Pancreas (tissue), 10 donors: ENCODE data around the gene WLS. TPM values are rescaled to one million over a fixed set of nuclear protein-coding genes. Genes with fewer than 3 reads are reported as not detected.

Experiments
- ATAC-seq, 4 donors: fragments of 200-7000 bp; cut with Tn5 transposase; one replicate each; pipeline versions ENCODE4 v1.8.0 to v1.9.1; 2020; ENCODE audit warnings: mild to moderate bottlenecking in 4 of 4, moderate library complexity in 4 of 4
- DNase-seq, 6 donors: peaks; one replicate each; pipeline ENCODE4 v3.0.0-alpha.2; 2020
- FAIRE-seq: peaks from 2 replicates; lab custom pipeline; 2012; peaks lifted over from hg19 to GRCh38; lab: Jason Lieb, UNC
- H3K27ac ChIP-seq, 4 donors: fragments of 200-600 bp; sonication (generic); 1 replicate in 3 of 4; 2 replicates in 1 of 4; pipeline versions ENCODE4 v1.5.0 to v1.8.0; 2020
- H3K27me3 ChIP-seq, 4 donors: fragments of 200-600 bp; one replicate each; pipeline ENCODE4 v1.8.0; 2021
- H3K36me3 ChIP-seq, 3 donors: fragments of 200-600 bp; sonication (generic) in 1 of 3; one replicate each; pipeline versions ENCODE4 v1.5.0 to v1.8.0; 2020 to 2021
- H3K4me1 ChIP-seq, 3 donors: fragments of 200-600 bp; one replicate each; pipeline ENCODE4 v1.8.0; 2021
- H3K4me3 ChIP-seq, 4 donors: fragments of 200-600 bp; sonication (generic) in 2 of 4; one replicate each; pipeline versions ENCODE4 v1.5.0 to v1.8.0; 2020 to 2021
- H3K9me3 ChIP-seq, 4 donors: fragments of 200-600 bp; one replicate each; pipeline ENCODE4 v1.8.0; 2021
- WGBS, 2 donors: extraction: QIAGEN DNeasy Blood & Tissue Kit; methylation state at CpG; one replicate each; pipeline ENCODE4 v1.1.7; 2013; 5-methylcytosine and 5-hydroxymethylcytosine counted together
- intact Hi-C, 3 donors: fragments of 100-400 bp; cut with DNase I; formaldehyde crosslinking; loops; one replicate each; pipeline versions ENCODE4 v1.11.1 to v1.14.2; 2022
- polyA plus RNA-seq, 2 donors: library from polyadenylated mRNA; stranded (reverse); fragments of 200-250 nt; gene quantifications; one replicate each; pipeline ENCODE4 v1.2.3, GENCODE V29; 2013
- total RNA-seq, 6 donors: library from RNA; stranded (reverse); fragmentation: NEBNext Ultra II Directional in 4 of 6; extraction: Animal tissue kit (Norgen Biotek cat#: 25700) in 4 of 6; gene quantifications; one replicate each; pipeline versions ENCODE4 v1.2.1 to v1.2.4, GENCODE V29; 2021 to 2023
- TF ChIP-seq, protein P1 (sequence below), 4 donors: fragments of 200-600 bp; sonication (generic) in 3 of 4; IDR thresholded peaks; one replicate each; pipeline versions ENCODE4 v1.5.0 to v1.8.0; 2021; ENCODE audit warnings: antibody characterized with exemption in 4 of 4
- donor health status: healthy with polysubstance abuse.
- donor health status: DM: no; HTN: no; CAD: no; lungs with moderate emphysema.
- donor health status: DM: no; HTN: no; CAD: no.
- donor health status: control.
- donor health status: control.
- donor health status: Bipolar disorder and iron deficiency.
- donor health status: DM: yes; HTN: yes; CAD: no.
- donor health status: DM: no; HTN: no; CAD: no.
- donor health status: DM: no; HTN: no; CAD: no.
- donor health status: DM: yes; HTN: yes; CAD: no.

Gene WLS
- total and polyA plus RNA-seq, 8 donors: 32.5 to 121 (median 68.8) TPM

DNA sequence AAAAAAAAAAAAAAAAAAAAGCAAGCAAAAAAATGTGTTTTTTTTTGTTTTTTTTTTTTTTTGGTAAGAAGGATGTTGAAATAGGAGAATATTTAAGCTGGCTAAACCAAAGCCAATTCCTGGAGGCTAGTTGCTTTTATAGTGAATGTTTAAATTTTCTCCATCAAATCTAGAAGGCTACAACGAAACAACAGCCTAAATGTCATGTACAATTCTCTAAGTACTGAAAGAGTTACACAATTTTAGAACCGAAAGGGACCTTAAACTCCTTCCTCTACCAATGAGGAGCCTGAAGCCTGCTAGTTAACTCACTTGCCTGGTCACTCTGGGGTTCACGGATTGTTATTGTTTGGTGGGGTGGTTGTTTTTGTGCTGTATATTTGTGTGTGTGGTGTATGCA, 3.5 kb downstream of the WLS start:
- no peaks in the 10 kb centered on the region for H3K27me3 ChIP-seq
- TF ChIP-seq, protein P1, sequence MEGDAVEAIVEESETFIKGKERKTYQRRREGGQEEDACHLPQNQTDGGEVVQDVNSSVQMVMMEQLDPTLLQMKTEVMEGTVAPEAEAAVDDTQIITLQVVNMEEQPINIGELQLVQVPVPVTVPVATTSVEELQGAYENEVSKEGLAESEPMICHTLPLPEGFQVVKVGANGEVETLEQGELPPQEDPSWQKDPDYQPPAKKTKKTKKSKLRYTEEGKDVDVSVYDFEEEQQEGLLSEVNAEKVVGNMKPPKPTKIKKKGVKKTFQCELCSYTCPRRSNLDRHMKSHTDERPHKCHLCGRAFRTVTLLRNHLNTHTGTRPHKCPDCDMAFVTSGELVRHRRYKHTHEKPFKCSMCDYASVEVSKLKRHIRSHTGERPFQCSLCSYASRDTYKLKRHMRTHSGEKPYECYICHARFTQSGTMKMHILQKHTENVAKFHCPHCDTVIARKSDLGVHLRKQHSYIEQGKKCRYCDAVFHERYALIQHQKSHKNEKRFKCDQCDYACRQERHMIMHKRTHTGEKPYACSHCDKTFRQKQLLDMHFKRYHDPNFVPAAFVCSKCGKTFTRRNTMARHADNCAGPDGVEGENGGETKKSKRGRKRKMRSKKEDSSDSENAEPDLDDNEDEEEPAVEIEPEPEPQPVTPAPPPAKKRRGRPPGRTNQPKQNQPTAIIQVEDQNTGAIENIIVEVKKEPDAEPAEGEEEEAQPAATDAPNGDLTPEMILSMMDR (IDR thresholded peaks at IDR 0.05): no peak
- peaks cover 8 to 34% (median 22%) of the 10 kb centered on the region in 3 donors for H3K4me1 ChIP-seq
- no peaks in the 10 kb centered on the region for H3K36me3 ChIP-seq
- H3K9me3 ChIP-seq: no peaks in the 10 kb centered on the region
- no peak for DNase-seq
- peak overlapping the region in 2 of 4 donors; percentile 73 to 74 for H3K4me3 ChIP-seq
- H3K27ac ChIP-seq: peak overlapping the region in 2 of 4 donors; percentile 78 to 90
- 10 to 11% methylated on average over 3 of the region's 3 CpGs for WGBS, 2 donors
- FAIRE-seq: no peak
- no peak for ATAC-seq
- intact Hi-C loops: no loop called here

- intact Hi-C loops: no loop called here
Measured at GRCh38 chr1:68227598-68227997, 4.7 kb downstream of the WLS start.

GRCh38 chr1:68225781-68226180, 6.5 kb downstream of the WLS start:
- Histone ChIP-seq H3K27me3 (no peaks in the 10 kb centered on the region), H3K27ac (peak overlapping the region in 1 of 4 donors; percentile 75), H3K4me3 (no peak overlapping the region), H3K36me3 (no peaks in the 10 kb centered on the region), H3K4me1 (peaks cover 16 to 56% (median 45%) of the 10 kb centered on the region in 3 donors), H3K9me3 (no peaks in the 10 kb centered on the region)
- DNase-seq: no peak
- intact Hi-C loops: no loop called here
- TF ChIP-seq, protein P1 (IDR thresholded peaks at IDR 0.05): no peak
- no peak for FAIRE-seq
- ATAC-seq: no peak
- 85 to 97% methylated on average over 1 of the region's 1 CpG for WGBS, 2 donors

More at GRCh38 chr1:68227598-68227997, 4.7 kb downstream of the WLS start:
- H3K4me1 ChIP-seq: peaks cover 8 to 43% (median 31%) of the 10 kb centered on the region in 3 donors
- no peaks in the 10 kb centered on the region for H3K27me3 ChIP-seq
- no peak overlapping the region for H3K4me3 ChIP-seq
- ATAC-seq: no peak
- no peaks in the 10 kb centered on the region for H3K36me3 ChIP-seq
- FAIRE-seq: peak; percentile 45
- no peaks in the 10 kb centered on the region for H3K9me3 ChIP-seq
- TF ChIP-seq, protein P1 (IDR thresholded peaks at IDR 0.05): no peak
- DNase-seq: no peak
- H3K27ac ChIP-seq: peak overlapping the region in 2 of 4 donors; percentile 27 to 53

- DNase-seq (no peak), FAIRE-seq (no peak), ATAC-seq (peak; percentile 64 to 73 (median 70))
- intact Hi-C loops: no loop called here
- WGBS, 2 donors: 26 to 31% methylated on average over 2 of the region's 2 CpGs
- Histone ChIP-seq H3K4me3 (no peak overlapping the region), H3K36me3 (no peaks in the 10 kb centered on the region), H3K4me1 (peaks cover 12 to 54% (median 41%) of the 10 kb centered on the region in 3 donors), H3K9me3 (no peaks in the 10 kb centered on the region), H3K27me3 (no peaks in the 10 kb centered on the region), H3K27ac (peak overlapping the region in 3 of 4 donors; percentile 22 to 75 (median 25))
- TF ChIP-seq, protein P1 (IDR thresholded peaks at IDR 0.05): no peak
Measured at GRCh38 chr1:68223687-68224086, 8.6 kb downstream of the WLS start.

DNA sequence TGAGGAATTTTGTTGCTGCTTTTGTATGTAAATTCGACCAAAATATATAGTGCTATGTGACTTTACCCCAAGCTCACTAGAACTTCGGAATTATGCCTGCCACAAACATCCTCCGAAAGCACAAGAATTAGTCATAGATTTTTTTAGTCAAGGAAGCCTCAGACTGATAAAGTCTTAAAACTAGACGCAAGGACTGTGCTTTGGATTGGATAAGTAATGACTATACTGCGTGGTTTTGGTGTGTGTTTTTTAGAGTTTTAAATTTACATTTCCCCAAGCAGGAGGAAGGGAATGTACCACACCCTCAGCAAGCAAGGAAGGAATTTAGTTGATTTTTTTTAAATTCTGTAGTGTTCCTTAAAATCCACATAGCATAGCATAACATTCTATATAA, 10.3 kb downstream of the WLS start:
- TF ChIP-seq, protein P1 (IDR thresholded peaks at IDR 0.05): no peak
- H3K27me3 ChIP-seq: no peaks in the 10 kb centered on the region
- peaks cover 21 to 53% (median 31%) of the 10 kb centered on the region in 3 donors for H3K4me1 ChIP-seq
- no peak for ATAC-seq
- DNase-seq: no peak
- peak overlapping the region in 1 of 4 donors; percentile 37 for H3K27ac ChIP-seq
- no peak overlapping the region for H3K4me3 ChIP-seq
- FAIRE-seq: no peak
- WGBS, 2 donors: 43 to 53% methylated on average over 5 of the region's 5 CpGs
- H3K36me3 ChIP-seq: no peaks in the 10 kb centered on the region
- intact Hi-C loops: no loop called here
- no peaks in the 10 kb centered on the region for H3K9me3 ChIP-seq
